ENCODE measurements around the gene PARD6A. TPM values are rescaled to one million over a fixed set of nuclear protein-coding genes. Genes with fewer than 3 reads are reported as not detected.
A peak's percentile ranks its signal among the peaks of the same experiment; 100 is the strongest.

PARD6A gene
- total and polyA plus RNA-seq, 2 of the 13 experiments (the other 11 are each of a cell fraction or from before 2014, with no cell fraction given): 3.5 to 4.3 TPM

DNA sequence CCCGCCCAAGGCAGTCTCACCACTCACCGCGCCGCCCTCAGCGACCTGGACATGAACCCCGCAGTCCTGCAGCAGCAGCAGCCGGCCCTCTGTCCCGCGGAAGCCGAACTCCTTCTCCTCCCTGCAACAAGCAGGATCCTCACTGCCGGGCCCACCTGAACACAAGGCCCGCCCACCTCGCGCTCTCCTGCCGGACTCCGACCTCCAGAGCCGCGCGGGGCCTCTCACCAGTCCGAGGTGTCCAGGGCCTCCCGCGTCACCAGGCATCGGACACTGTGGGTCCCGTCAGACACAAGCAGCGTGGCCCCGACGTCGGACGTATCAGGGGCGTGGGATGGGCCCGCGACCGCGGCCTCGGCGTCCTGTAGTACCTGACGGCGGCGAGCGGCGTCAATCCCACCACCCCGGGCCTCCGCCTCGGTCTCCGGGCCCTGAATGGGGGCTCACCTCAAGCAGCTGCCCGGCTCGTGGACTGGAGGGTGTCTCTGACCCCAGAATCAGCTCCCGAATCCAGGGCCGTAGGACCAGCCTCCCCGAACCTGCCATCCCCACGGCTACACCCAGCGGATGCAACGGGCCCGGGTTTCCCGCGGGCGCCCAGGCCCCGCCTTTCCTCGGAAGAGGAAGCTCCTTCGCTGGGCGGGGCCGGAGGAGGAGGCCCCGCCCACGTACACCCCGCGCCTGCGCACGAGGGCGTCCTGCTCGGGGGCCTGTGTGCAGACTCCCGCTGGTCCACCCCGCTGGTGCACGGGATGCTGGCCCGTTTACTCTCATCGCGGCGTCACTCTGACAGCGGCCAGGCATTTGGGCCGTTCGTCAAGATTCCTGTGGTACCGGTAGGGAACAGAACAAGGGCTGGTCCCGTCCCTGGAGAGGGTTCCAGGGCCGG, 841 bp upstream of the PARD6A start, which contains the start of gene ACD (continued):
- TF ChIP-seq BATF2 (CRISPR knock-in tag; IDR thresholded peaks at IDR 0.05) (no peak; the same call in 1 of the 2 replicates), KLF9 (CRISPR knock-in tag; IDR thresholded peaks at IDR 0.05; ENCODE audit: low read depth) (no peak), LBX2 (CRISPR knock-in tag; IDR thresholded peaks at IDR 0.05; ENCODE audit: borderline replicate concordance) (peak; percentile 90), FOXO1 (CRISPR knock-in tag; IDR thresholded peaks at IDR 0.05) (peak; percentile 68; the same call in 1 of the 2 replicates), MAF1 (CRISPR knock-in tag; IDR thresholded peaks at IDR 0.05; ENCODE audit: borderline replicate concordance) (no peak; the same call in 1 of the 2 replicates), POLR2G (IDR thresholded peaks at IDR 0.05; ENCODE audit: low read depth, low read length) (peak; percentile 87), HNRNPK (IDR thresholded peaks at IDR 0.05; ENCODE audit: low read depth, low read length, poor library complexity, severe bottlenecking) (peak; percentile 62), THAP11 (CRISPR knock-in tag; IDR thresholded peaks at IDR 0.05) (peak; percentile 51), ZNF34 (CRISPR knock-in tag; IDR thresholded peaks at IDR 0.05; ENCODE audit: borderline replicate concordance) (peak; percentile 85; the same call in 1 of the 2 replicates), TBX3 (IDR thresholded peaks at IDR 0.05; ENCODE audit: borderline replicate concordance) (peak; percentile 80; the same call in 1 of the 2 replicates), ZNF678 (CRISPR knock-in tag; IDR thresholded peaks at IDR 0.05) (peak; percentile 84), ISL2 (CRISPR knock-in tag; IDR thresholded peaks at IDR 0.05) (peak; percentile 46; the same call in 1 of the 2 replicates), TOPORS (CRISPR knock-in tag; IDR thresholded peaks at IDR 0.05) (peak; percentile 36; the same call in 1 of the 2 replicates), SATB2 (CRISPR knock-in tag; IDR thresholded peaks at IDR 0.05) (peak; percentile 37), ZNF607 (CRISPR knock-in tag; IDR thresholded peaks at IDR 0.05; ENCODE audit: borderline replicate concordance) (peak; percentile 57), ZFP36L2 (CRISPR knock-in tag; IDR thresholded peaks at IDR 0.05) (no peak), ZNF629 (CRISPR knock-in tag; conservative IDR thresholded peaks at IDR 0.05) (0 out of 2 replicates have a peak, but pooled peaks have one; percentile 26), ELF4 (CRISPR knock-in tag; IDR thresholded peaks at IDR 0.05; ENCODE audit: borderline replicate concordance) (0 out of 2 replicates have a peak, but pooled peaks have one; percentile 27), ZNF33A (CRISPR knock-in tag; IDR thresholded peaks at IDR 0.05; ENCODE audit: borderline replicate concordance) (no peak), SP2 (CRISPR knock-in tag; IDR thresholded peaks at IDR 0.05) (peak; percentile 56), SALL2 (CRISPR knock-in tag; IDR thresholded peaks at IDR 0.05) (no peak; the same call in 1 of the 2 replicates), HIC2 (CRISPR knock-in tag; IDR thresholded peaks at IDR 0.05; ENCODE audit: low read depth) (peak; percentile 5; the same call in 1 of the 2 replicates), ZNF230 (CRISPR knock-in tag; IDR thresholded peaks at IDR 0.05) (peak; percentile 97), SOX5 (CRISPR knock-in tag; IDR thresholded peaks at IDR 0.05; ENCODE audit: borderline replicate concordance) (no peak), POLR2AphosphoS2 (IDR thresholded peaks at IDR 0.05; ENCODE audit: low read depth, low read length) (no peak)
- TF ChIP-seq, protein P1, sequence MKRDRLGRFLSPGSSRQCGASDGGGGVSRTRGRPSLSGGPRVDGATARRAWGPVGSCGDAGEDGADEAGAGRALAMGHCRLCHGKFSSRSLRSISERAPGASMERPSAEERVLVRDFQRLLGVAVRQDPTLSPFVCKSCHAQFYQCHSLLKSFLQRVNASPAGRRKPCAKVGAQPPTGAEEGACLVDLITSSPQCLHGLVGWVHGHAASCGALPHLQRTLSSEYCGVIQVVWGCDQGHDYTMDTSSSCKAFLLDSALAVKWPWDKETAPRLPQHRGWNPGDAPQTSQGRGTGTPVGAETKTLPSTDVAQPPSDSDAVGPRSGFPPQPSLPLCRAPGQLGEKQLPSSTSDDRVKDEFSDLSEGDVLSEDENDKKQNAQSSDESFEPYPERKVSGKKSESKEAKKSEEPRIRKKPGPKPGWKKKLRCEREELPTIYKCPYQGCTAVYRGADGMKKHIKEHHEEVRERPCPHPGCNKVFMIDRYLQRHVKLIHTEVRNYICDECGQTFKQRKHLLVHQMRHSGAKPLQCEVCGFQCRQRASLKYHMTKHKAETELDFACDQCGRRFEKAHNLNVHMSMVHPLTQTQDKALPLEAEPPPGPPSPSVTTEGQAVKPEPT (CRISPR knock-in tag; IDR thresholded peaks at IDR 0.05; ENCODE audit: low read depth): no peak

All from HepG2 (cell line).